ENCODE measurements around the gene MTURN.
"Not testable (repeated sequence)": the region's sequence is repeated elsewhere in the genome, so short reads cannot be mapped to it uniquely, and the experiment has no call there.

DNA sequence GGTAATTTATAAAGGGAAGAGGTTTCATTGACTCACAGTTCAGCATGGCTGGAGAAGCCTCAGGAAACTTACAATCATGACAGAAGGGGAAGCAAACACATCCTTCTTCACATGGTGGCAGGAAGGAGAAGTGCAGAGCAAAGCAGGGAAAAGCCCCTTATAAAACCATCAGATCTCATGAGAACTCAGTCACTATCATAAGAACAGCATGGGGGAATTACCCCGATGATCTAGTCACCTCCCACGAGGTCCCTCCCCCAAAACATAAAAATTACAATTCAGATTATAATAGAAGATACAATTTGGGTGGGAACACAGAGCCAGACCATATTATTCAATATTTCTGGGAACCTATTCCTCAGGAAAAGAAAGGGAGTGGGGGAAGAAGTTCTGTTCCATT, 53.6 kb downstream of the MTURN start:
- TF ChIP-seq EZH2 (IDR thresholded peaks at IDR 0.05; ENCODE audit: borderline replicate concordance, low read length) = not testable (repeated sequence)
- TF ChIP-seq, protein P1, sequence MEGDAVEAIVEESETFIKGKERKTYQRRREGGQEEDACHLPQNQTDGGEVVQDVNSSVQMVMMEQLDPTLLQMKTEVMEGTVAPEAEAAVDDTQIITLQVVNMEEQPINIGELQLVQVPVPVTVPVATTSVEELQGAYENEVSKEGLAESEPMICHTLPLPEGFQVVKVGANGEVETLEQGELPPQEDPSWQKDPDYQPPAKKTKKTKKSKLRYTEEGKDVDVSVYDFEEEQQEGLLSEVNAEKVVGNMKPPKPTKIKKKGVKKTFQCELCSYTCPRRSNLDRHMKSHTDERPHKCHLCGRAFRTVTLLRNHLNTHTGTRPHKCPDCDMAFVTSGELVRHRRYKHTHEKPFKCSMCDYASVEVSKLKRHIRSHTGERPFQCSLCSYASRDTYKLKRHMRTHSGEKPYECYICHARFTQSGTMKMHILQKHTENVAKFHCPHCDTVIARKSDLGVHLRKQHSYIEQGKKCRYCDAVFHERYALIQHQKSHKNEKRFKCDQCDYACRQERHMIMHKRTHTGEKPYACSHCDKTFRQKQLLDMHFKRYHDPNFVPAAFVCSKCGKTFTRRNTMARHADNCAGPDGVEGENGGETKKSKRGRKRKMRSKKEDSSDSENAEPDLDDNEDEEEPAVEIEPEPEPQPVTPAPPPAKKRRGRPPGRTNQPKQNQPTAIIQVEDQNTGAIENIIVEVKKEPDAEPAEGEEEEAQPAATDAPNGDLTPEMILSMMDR (IDR thresholded peaks at IDR 0.05; ENCODE audit: low read length) = not testable (repeated sequence)

Measured in OCI-LY1 (cell line).